BE2C (cell line): ENCODE data around the gene CLOCK.

Source experiments
- DNase-seq: peaks from one replicate; pipeline ENCODE4 v3.0.0-alpha.2; 2020
- H3K27me3 ChIP-seq: fragments of 250-450 bp; sonication (Bioruptor Pico); 2 replicates; pipeline ENCODE4 v1.5.1; 2020; ENCODE audit warnings: mild to moderate bottlenecking
- H3K36me3 ChIP-seq: fragments of 250-450 bp; sonication (Bioruptor Pico); 2 replicates; pipeline ENCODE4 v1.5.1; 2020; ENCODE audit warnings: mild to moderate bottlenecking
- H3K4me1 ChIP-seq: fragments of 250-450 bp; sonication (Bioruptor Pico); 2 replicates; pipeline ENCODE4 v1.5.1; 2020
- H3K4me3 ChIP-seq: 2 replicates; pipeline ENCODE4 v1.5.1; 2011; ENCODE audit warnings: low read depth, low read length
- H3K9me3 ChIP-seq: fragments of 250-450 bp; sonication (Bioruptor Pico); 2 replicates; pipeline ENCODE4 v1.5.1; 2020
- TF ChIP-seq, protein P1 (sequence below): IDR thresholded peaks from 2 replicates; pipeline ENCODE4 v1.5.1; 2012; ENCODE audit warnings: mild to moderate bottlenecking, low read depth, low read length

CLOCK gene

DNA sequence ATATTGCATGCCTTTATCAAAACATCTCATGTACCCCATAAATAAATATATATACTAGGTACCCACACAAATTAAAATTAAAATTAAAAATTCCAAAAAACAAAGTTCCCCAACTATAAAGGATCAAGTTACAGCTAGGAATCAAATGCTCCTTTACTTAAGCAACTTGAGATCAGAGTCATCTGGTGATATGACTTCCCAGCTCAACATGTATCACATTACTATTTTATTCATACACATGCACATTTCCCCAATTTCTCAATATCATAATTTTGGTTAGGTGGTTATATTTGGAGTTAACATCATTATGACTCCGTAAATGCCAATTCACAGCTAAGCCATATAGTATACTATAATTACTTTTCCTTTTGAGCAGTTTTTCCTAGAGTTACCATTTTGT is 60.9 kb downstream of the CLOCK start:
- H3K4me3 ChIP-seq, result no peak overlapping the region
- H3K36me3 ChIP-seq, result peaks cover 9% of the 10 kb centered on the region
- H3K9me3 ChIP-seq, result no peaks in the 10 kb centered on the region
- TF ChIP-seq, protein P1, sequence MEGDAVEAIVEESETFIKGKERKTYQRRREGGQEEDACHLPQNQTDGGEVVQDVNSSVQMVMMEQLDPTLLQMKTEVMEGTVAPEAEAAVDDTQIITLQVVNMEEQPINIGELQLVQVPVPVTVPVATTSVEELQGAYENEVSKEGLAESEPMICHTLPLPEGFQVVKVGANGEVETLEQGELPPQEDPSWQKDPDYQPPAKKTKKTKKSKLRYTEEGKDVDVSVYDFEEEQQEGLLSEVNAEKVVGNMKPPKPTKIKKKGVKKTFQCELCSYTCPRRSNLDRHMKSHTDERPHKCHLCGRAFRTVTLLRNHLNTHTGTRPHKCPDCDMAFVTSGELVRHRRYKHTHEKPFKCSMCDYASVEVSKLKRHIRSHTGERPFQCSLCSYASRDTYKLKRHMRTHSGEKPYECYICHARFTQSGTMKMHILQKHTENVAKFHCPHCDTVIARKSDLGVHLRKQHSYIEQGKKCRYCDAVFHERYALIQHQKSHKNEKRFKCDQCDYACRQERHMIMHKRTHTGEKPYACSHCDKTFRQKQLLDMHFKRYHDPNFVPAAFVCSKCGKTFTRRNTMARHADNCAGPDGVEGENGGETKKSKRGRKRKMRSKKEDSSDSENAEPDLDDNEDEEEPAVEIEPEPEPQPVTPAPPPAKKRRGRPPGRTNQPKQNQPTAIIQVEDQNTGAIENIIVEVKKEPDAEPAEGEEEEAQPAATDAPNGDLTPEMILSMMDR, result no peak
- no peak for DNase-seq
- H3K27me3 ChIP-seq, result no peaks in the 10 kb centered on the region
- H3K4me1 ChIP-seq, result no peaks in the 10 kb centered on the region; the same call in 1 of the 2 replicates

DNA sequence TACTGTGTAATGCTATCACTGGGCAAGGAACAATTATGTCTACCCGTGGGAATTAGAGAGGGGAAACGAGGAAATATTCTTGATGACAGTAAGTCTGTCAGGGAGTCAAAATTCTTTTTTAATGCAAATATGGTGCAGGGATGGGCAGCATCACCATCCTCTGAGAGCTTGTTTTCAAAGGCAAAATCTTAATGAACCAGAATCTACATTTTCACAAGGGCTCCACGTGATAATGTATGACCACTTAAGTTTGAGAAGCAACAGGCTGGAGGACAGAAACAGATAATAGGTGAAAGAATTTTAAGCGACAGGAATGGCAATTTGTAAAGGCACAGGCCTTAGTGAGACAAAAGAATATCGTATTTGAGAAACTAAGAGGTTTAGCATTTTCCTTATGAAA is 63.4 kb downstream of the CLOCK start:
- Histone ChIP-seq H3K27me3 (no peaks in the 10 kb centered on the region), H3K4me1 (no peaks in the 10 kb centered on the region; the same call in 1 of the 2 replicates), H3K4me3 (no peak overlapping the region), H3K36me3 (peaks cover 4% of the 10 kb centered on the region), H3K9me3 (no peaks in the 10 kb centered on the region)
- DNase-seq, result no peak
- TF ChIP-seq, protein P1, result no peak

DNA sequence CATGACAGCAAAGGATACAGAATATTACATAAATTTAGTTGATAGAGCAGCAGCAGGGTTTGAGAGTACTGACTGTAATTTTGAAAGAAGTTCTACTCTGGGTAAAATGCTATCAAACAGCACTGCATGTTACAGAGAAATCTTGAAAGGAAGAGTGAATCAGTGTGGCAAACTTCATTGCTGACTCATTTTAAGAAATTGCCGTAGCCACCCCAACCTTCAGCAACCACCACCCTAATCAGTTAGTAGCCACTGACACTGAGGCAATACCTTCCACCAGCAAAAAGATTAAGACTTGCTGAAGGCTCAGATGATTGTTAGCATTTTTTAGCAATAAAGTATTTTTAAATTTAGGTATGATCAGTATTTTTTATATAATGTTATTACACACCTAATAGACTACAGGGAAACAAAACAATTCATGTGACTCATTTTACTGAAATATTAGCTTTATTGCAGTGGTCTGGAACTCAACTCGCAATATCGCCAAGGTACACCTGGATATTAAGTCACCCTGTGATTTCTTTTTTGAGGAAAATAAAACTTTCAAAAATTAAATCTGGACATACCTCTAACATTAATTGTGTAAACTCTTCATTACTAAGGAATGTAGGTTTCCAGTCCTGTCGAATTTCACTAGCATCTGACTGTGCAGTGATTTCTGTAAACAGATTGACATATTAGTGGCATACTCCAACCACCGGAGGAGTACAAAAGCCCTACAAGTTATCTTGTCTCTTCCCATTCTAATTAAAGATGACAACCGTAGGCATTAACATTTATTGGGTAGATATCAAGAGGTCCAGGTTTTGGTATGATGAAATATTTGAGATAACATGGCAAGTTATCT is 71.1 kb downstream of the CLOCK start:
- Histone ChIP-seq H3K9me3 (no peaks in the 10 kb centered on the region), H3K4me1 (no peaks in the 10 kb centered on the region), H3K4me3 (no peak overlapping the region), H3K27me3 (no peaks in the 10 kb centered on the region), H3K36me3 (peaks cover 9% of the 10 kb centered on the region)
- no peak for DNase-seq
- TF ChIP-seq, protein P1, result no peak

DNA sequence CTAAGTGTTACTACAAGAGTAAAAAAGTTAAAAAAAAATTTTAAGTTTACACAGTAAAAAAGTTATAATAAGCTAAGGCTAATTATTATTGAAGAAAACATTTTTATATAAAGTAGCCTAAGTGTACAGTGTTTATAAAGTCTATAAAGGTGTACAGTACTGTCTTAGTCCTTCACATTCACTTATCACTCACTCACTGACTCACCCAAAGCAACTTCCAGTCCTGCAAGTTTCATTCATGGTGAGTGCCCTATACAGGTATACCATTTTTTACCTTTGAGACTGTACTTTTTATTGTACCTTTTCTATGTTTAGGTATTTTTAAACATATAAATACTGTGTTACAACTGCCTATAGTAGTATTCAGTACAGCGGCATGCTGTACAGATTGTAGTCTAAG is 76.7 kb downstream of the CLOCK start:
- Histone ChIP-seq H3K4me3 (no peak overlapping the region), H3K27me3 (no peaks in the 10 kb centered on the region), H3K9me3 (no peaks in the 10 kb centered on the region), H3K36me3 (peaks cover 13% of the 10 kb centered on the region), H3K4me1 (no peaks in the 10 kb centered on the region)
- DNase-seq, result no peak
- TF ChIP-seq, protein P1, result no peak

DNA sequence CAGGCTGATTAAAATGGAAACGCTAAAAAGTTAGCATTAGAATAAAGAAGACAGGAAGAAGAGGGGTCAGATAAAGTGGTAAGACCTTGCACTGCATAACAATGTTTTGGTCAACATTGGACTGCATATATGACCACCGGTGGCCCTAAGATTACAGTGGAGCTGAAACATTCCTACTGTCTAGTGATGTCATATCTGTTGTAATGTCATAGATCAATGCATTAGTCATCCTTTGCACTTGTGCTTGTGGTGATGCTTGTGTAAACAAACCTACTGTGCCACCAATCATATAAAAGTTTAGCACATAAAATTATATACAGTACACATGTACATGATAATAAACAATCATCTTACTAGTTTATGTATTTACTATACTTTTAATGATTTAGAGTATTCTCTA is 78.0 kb downstream of the CLOCK start:
- no peak for DNase-seq
- peaks cover 8% of the 10 kb centered on the region for H3K36me3 ChIP-seq
- no peaks in the 10 kb centered on the region for H3K4me1 ChIP-seq
- TF ChIP-seq, protein P1, result no peak
- H3K9me3 ChIP-seq, result no peaks in the 10 kb centered on the region
- no peak overlapping the region for H3K4me3 ChIP-seq
- no peaks in the 10 kb centered on the region for H3K27me3 ChIP-seq

DNA sequence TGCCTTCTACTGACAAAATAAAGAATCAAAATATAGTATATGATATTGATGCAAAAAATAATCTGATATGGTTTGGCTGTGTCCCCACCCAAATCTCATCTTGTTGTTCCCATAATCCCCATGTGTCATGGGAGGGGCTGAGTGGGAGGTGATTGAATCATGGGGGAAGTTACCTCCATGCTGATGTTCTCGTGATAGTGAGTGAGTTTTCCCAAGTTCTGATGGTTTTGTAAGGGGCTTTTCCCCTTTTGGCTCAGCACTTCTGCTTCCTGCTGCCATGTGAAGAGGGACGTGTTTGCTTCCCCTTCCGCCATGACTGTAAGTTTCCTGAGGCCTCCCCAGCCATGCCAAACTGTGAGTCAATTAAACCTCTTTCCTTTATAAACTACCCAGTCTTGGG is 80.7 kb downstream of the CLOCK start:
- TF ChIP-seq, protein P1, result no peak
- Histone ChIP-seq H3K9me3 (no peaks in the 10 kb centered on the region), H3K36me3 (peaks cover 8% of the 10 kb centered on the region), H3K27me3 (no peaks in the 10 kb centered on the region), H3K4me3 (no peak overlapping the region), H3K4me1 (no peaks in the 10 kb centered on the region)
- DNase-seq, result no peak
